Measurements from ENCODE around the gene OIP5.
"Not testable (repeated sequence)": the region's sequence is repeated elsewhere in the genome, so short reads cannot be mapped to it uniquely, and the experiment has no call there.

Gene OIP5

GRCh38 chr15:41332194-41333025, at the start of gene OIP5, which contains the start of gene NUSAP1:
Gene OIP5 (minus strand): TSS chr15:41332591. CDS start chr15:41332561, 30 bp downstream.
Gene NUSAP1 (plus strand): TSS chr15:41332881. CDS start chr15:41332958, 77 bp downstream.
- peak; percentile 96 to 97 for DNase-seq (ENCODE audit: low read depth in 2 of 2)

- no peak for DNase-seq (ENCODE audit: low read depth in 2 of 2)
Observed at GRCh38 chr15:41377978-41378377, 45.6 kb upstream of the OIP5 start.

GRCh38 chr15:41367418-41367817, 35.0 kb upstream of the OIP5 start:
- DNase-seq (ENCODE audit: low read depth in 2 of 2) = no peak

GRCh38 chr15:41354371-41354770, 22.0 kb upstream of the OIP5 start:
- no peak for DNase-seq (ENCODE audit: low read depth in 2 of 2)

DNA sequence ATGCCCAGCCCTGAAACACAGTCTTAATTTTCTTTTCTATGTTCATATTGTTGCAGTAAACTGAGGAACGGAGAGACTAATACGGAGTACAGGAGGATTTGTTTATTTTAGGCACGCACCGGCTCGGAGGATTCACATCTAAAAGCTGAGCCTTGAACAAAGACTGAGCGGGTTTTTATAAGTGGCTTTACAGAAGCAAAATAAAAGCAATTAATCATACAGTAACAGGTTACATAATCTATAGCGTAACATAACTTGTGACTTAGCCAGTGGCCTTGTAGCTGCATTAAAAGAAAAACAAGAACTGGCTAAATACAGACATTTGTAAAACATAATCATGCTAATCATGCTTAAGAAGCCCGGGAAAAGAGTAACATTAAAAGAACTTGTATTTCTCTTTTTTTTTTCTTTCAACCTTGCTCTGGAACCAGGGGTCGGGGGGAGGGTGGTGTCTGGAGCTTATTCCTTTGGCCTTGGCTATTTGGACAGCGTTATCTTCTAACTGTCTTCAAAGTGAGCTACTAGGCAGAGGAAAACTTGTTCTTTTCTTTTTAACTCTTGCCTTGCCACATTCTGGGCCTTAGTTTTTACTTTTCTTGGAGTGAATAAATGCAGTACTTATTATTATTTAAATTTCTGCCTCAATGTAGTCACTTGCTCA, 17.8 kb upstream of the OIP5 start:
- DNase-seq (ENCODE audit: low read depth in 2 of 2) = no peak

DNA sequence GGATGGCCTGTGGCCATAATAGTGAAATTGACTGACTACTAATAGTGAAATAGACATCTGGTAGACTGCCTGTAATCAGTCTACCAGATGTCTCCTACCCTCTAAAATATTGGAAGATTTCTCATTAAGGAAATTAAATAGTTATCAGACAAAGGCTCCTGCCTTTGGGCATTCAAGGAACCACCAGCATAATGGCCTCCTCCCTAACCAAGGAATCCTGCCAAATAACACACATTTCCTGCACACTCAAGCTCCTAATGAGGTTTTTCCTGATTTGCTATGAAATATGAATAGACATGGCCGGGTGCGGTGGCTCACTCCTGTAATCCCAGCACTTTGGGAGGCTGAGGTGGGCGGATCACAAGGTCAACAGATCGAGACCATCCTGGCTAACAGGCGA, 14.8 kb upstream of the OIP5 start:
- DNase-seq (ENCODE audit: low read depth in 2 of 2) = no peak

DNA sequence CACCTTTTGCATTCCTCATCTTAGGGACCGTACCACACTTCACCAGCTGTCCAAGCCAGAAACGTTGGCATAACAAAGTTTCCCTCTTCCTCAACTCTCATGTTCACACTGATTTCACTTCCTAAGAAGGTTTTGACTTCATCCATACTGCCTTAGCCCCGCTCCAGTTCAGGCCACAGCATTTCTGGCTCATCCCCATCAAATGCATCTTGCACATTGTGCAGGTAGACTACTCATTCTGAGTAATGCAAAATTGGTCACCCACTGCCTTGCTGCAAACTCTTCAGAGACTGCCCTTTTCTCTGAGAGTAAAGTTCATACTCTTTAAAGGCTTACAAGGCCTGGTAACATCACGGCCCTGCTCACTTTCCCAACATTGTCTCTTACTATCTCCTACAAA, 9.1 kb upstream of the OIP5 start:
- no peak for DNase-seq (ENCODE audit: low read depth in 2 of 2)

GRCh38 chr15:41340189-41340695, 7.9 kb upstream of the OIP5 start:
- DNase-seq (ENCODE audit: low read depth in 2 of 2) = no peak

GRCh38 chr15:41337631-41338522, 5.5 kb upstream of the OIP5 start:
- DNase-seq (ENCODE audit: low read depth in 2 of 2) = no peak

DNA sequence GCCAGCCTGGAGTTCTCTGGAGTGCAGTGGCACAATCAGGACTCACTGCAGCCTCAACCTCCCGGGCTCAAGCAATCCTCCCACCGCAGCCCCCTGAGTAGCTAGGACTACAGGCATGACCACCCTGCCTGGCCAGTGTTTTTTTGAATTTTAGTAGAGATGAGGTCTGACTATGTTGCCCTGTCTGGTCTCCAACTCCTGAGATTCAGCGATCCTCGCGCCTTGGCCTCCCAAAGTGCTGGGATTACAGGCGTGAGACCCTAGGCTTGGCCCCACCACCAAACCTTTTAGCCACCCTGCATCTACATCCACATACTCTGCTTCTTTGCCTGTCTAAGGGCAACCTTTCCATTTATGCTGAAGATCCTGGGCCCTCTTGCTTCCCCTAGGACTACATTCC, 4.7 kb upstream of the OIP5 start:
- DNase-seq (ENCODE audit: low read depth in 2 of 2) = no peak

DNA sequence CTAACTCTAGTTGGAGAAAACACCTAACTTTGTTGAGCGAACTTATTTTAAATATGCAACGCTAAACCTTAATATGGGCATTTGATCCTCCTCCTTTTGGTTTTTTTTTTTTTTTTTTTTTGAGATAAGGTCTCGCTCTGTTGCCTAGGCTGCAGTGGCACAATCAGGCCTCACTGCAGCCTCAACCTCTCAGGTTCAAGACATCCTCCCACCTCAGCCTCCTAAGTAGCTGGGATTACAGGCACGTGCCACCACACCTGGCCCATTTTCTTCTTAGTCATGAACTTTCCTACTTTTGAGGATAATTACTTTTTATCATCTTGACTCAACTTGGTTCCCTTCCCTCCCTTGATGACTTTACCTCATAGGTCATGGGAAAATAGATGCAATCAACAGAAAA, 4.2 kb upstream of the OIP5 start:
- no peak for DNase-seq (ENCODE audit: low read depth in 2 of 2)

- DNase-seq (ENCODE audit: low read depth in 2 of 2) = no peak
Observed at GRCh38 chr15:41334293-41335120, 2.1 kb upstream of the OIP5 start.

DNA sequence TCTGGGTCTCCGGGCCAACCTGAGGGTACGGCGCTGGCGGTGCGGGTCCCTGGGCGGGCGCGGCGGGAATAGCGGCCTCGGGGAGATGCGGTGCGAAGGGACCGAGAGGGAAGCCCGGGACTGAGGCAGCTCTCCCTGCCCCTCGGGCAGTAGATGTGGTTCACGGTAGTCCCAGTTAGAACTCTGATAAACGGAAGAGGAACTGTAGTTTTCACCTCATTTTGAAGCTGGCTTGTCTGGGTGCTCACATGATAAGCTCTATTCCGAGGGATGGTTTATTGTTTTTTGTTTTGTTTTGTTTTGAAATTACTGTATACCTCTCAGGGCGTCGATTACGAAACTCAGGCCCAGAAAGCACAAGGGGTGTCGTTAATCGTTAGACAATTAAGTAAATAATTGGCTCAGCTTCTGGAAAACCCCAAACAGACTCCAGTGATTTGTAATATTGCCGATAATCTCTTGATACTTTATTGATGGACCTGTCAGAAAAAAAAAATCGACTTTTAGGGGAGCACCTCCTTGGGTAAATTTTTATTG, 703 bp upstream of the OIP5 start:
- DNase-seq (ENCODE audit: low read depth in 2 of 2) = no peak

GRCh38 chr15:41331833-41332193, 578 bp downstream of the OIP5 start:
- DNase-seq (ENCODE audit: low read depth in 2 of 2) = no peak

DNA sequence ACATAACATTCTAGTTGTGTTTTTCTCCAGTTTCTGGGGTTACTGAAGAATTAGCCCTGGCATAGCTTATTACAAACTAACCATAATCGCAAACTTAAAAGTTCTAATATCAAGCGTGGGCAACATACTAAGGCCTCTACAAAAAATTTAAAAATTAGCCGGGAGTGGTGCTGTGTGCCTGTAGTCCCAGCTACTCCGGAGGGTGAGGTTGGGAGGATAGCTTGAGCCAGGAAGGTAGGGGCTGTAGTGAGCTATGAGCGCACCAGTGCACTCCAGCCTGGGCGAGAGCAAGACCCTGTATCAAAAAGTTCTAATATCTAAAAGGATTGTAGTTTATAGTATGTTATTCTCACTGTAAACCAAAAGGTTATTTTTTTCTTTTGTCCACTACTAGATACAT, 1.1 kb downstream of the OIP5 start:
- no peak for DNase-seq (ENCODE audit: low read depth in 2 of 2)

- DNase-seq (ENCODE audit: low read depth in 2 of 2) = no peak
Observed at GRCh38 chr15:41323611-41324010, 8.8 kb downstream of the OIP5 start.

GRCh38 chr15:41320805-41321330, 11.5 kb downstream of the OIP5 start:
- DNase-seq (ENCODE audit: low read depth in 2 of 2) = not testable (repeated sequence)

DNA sequence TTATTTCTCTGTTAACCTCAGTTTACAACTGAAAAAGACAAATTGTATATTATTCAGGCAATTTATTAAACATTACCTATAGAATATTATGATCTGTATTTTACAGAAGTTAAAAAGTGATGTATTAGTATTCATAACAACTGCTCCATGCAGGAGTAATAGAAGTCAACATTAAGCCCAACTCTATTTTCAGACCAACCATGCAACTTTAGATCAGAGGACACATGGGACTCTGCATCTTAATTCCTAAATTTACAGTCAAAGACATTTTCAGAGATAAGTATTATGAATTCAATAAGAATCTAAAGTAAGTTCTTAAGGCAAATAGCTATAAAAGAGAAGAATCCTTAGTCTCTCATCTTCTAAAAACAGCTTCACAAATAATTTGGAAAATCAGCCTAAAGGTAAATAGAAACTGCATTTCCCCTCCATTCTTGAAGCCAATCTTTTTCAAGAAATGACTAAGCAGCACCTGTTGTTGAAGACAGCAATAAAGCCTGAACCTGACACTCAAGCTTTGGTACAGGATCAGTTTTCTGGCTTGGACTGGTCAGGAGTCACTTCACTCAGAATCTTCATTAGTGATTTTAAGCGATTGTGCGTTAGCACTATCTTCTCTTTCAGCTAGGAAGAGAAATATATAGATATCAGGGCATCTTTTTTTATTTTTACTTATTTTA, 23.0 kb downstream of the OIP5 start:
- DNase-seq (ENCODE audit: low read depth in 2 of 2) = no peak

GRCh38 chr15:41307679-41308078, 24.7 kb downstream of the OIP5 start:
- no peak for DNase-seq (ENCODE audit: low read depth in 2 of 2)

DNA sequence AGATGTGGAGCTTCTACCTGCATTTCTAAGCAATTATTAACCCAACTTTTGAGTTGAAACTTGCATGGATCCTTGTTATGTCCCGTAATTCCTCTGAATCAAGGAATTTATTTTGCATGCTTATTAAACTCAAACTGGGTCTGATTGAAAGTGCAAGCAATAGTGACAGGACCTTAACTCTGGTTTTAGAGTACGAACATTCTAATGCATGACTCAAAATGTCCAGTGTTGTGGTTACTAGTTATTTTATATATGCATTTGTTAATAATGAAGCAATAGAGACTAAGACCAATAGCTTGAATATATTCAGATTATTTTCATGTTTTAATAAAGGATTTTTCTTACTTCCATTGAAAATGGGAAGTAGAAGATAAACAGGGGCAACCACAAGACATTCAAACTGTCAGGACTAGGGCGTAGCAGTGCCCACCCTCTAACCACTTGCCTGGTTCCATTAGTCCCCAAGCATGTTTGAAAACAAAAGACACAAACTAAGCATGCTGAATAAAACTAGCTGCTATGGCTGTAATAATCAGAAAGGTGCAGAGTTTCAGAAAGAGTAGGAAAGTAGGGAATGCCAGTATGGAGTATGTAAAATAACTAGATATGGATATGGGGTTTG, 28.1 kb downstream of the OIP5 start:
- DNase-seq (ENCODE audit: low read depth in 2 of 2) = no peak

All from stimulated activated CD8-positive, alpha-beta memory T cell treated with anti-CD3 and anti-CD28 coated beads, Interleukin-2, amount 100 ng/mL, for 48 hours (primary cell).